Left lobe of liver (tissue), 2 donors: ENCODE measurements around the gene SIM2. TPM values are rescaled to one million over a fixed set of nuclear protein-coding genes. Genes with fewer than 3 reads are reported as not detected.

ENCODE experiments used
- ATAC-seq: fragments of 200-7000 bp; cut with Tn5 transposase; one replicate; pipeline ENCODE4 v1.9.1; 2020; ENCODE audit warnings: mild to moderate bottlenecking, moderate library complexity
- DNase-seq: peaks from one replicate; pipeline ENCODE4 v3.0.0-alpha.2; 2020; ENCODE audit warnings: low spot score
- total RNA-seq: library from RNA; stranded (reverse); gene quantifications from one replicate; pipeline ENCODE4 v1.2.1, GENCODE V29; 2021
- donor health status: DM: no; HTN: no; CAD: no; lungs with moderate emphysema.
- donor health status: DM: no; HTN: yes; CAD: no.

SIM2 gene
- total RNA-seq, 1 donor from 2014 or later = not detected

GRCh38 chr21:36732761-36733160 is 33.8 kb downstream of the SIM2 start:
- ATAC-seq = no peak
- DNase-seq = peak; percentile 28

GRCh38 chr21:36733857-36734256 is 34.9 kb downstream of the SIM2 start:
- peak; percentile 30 for DNase-seq

GRCh38 chr21:36734367-36735200 is 35.7 kb downstream of the SIM2 start:
- peak; percentile 26 for DNase-seq
- ATAC-seq = no peak

More at GRCh38 chr21:36733857-36734256, 34.9 kb downstream of the SIM2 start:
- ATAC-seq = peak; percentile 37

GRCh38 chr21:36735201-36735515 is 36.2 kb downstream of the SIM2 start:
- ATAC-seq = no peak

GRCh38 chr21:36735724-36736320 is 36.9 kb downstream of the SIM2 start:
- DNase-seq (peak; percentile 43), ATAC-seq (no peak)

More at GRCh38 chr21:36735201-36735515, 36.2 kb downstream of the SIM2 start:
- peak; percentile 40 for DNase-seq

GRCh38 chr21:36738489-36739126 is 39.7 kb downstream of the SIM2 start:
- no peak for DNase-seq
- ATAC-seq = no peak

GRCh38 chr21:36741506-36741905 is 42.6 kb downstream of the SIM2 start:
- ATAC-seq (no peak), DNase-seq (no peak)

- ATAC-seq (no peak), DNase-seq (no peak)
Observed at GRCh38 chr21:36743008-36743407, 44.1 kb downstream of the SIM2 start.

- no peak for DNase-seq
- ATAC-seq = no peak
Observed at GRCh38 chr21:36743446-36743845, 44.5 kb downstream of the SIM2 start.

- DNase-seq (no peak), ATAC-seq (no peak)
Observed at GRCh38 chr21:36744190-36744559, 45.3 kb downstream of the SIM2 start.

GRCh38 chr21:36744560-36745231 is 45.8 kb downstream of the SIM2 start:
- ATAC-seq (peak; percentile 8), DNase-seq (no peak)

- DNase-seq (no peak), ATAC-seq (no peak)
Observed at GRCh38 chr21:36745459-36745858, 46.5 kb downstream of the SIM2 start.

- ATAC-seq (peak; percentile 50), DNase-seq (no peak)
Observed at GRCh38 chr21:36747041-36747814, 48.3 kb downstream of the SIM2 start.

- DNase-seq (peak; percentile 60), ATAC-seq (peak; percentile 90)
Observed at GRCh38 chr21:36747815-36748383, 49.0 kb downstream of the SIM2 start.

- DNase-seq (no peak), ATAC-seq (no peak)
Observed at GRCh38 chr21:36749935-36750575, 51.1 kb downstream of the SIM2 start.

- ATAC-seq = no peak
Observed at GRCh38 chr21:36750576-36750959, 51.7 kb downstream of the SIM2 start.

GRCh38 chr21:36751383-36751782 is 52.5 kb downstream of the SIM2 start:
- ATAC-seq (no peak), DNase-seq (no peak)

More at GRCh38 chr21:36750576-36750959, 51.7 kb downstream of the SIM2 start:
- no peak for DNase-seq

- ATAC-seq = no peak
Observed at GRCh38 chr21:36753556-36753955, 54.6 kb downstream of the SIM2 start.

GRCh38 chr21:36754241-36754898 is 55.5 kb downstream of the SIM2 start:
- ATAC-seq (no peak), DNase-seq (no peak)

More at GRCh38 chr21:36753556-36753955, 54.6 kb downstream of the SIM2 start:
- no peak for DNase-seq
